RPMI7951 (cell line): ENCODE measurements around the gene FAM118A. TPM values are rescaled to one million over a fixed set of nuclear protein-coding genes. Genes with fewer than 3 reads are reported as not detected.
"Not testable (repeated sequence)": the region's sequence is repeated elsewhere in the genome, so short reads cannot be mapped to it uniquely, and the experiment has no call there.

Source experiments
- DNase-seq: peaks from one replicate; pipeline ENCODE4 v3.0.0-alpha.2; 2012; ENCODE audit warnings: low read depth
- total RNA-seq: library from RNA; depleted of rRNA; stranded (reverse); fragments of >200 nt; shearing (Covaris generic); gene quantifications from 2 replicates; pipeline ENCODE4 v1.2.3, GENCODE V29; 2014; rRNA removed

Gene FAM118A
- total RNA-seq = 6.8 and 11.7 TPM in 2 replicates

DNA sequence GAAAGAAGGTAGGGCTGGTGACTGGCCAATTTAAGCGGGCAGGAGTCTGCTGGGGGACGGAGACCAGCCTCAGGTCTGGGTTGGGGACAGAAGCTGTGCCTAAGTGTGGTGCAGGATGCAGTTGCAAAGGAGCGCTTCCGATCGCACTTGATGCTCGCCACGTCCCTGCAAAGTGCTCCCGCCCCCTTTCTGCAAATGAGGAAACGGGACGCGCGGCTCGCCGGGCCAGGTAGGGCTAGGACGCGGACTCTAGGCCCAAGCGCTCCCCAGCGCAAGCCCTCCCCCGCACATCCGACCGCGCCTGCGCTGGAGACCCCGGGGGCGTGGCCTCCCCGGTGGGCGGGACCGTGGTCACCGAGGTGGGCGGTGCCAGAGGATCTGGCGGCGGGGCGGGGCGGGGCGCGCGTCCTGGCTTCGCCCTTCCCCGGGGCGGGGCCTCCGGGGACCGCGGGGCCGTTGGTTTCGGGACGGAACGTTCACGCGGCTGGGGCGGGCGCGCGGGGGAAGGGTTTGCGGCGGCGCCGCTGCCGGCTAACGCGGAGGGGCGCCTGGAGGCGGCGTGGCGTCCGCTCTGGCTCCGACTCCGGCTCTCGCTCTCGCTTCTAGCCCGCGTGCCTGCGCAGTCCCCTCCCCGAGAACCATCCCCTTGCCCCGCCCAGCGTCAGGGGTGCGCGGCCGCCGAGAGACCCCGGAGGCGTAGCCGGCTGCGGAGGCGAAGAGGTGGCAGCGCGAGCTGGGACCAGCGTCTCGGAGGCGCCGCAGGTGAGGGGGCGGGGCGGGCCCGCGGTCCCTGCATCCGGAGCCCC, at the start of gene FAM118A:
Gene FAM118A, plus strand, starts transcription at position 513 of the 806 bp plus-strand sequence. CDS start 12,446 bp downstream, outside the sequence.
- DNase-seq = peak; percentile 82

DNA sequence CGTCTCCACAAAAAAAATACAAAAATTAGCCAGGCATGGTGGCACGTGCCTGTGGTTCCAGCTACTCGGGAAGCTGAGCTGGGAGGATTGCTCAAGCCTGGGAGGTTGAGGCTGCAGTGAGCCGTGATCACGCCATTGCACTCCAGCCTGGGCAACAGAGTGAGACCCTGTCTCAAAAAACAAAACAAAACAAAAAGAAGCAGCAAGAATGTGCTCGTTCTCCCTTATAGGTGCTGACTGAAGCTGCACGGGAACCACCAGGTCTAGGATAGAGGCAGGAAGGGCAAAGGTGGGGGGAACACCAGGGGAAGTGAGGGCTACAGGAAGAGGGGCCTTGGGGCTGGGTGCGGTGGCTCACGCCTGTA, 49.4 kb upstream of the FAM118A start:
- not testable (repeated sequence) for DNase-seq

DNA sequence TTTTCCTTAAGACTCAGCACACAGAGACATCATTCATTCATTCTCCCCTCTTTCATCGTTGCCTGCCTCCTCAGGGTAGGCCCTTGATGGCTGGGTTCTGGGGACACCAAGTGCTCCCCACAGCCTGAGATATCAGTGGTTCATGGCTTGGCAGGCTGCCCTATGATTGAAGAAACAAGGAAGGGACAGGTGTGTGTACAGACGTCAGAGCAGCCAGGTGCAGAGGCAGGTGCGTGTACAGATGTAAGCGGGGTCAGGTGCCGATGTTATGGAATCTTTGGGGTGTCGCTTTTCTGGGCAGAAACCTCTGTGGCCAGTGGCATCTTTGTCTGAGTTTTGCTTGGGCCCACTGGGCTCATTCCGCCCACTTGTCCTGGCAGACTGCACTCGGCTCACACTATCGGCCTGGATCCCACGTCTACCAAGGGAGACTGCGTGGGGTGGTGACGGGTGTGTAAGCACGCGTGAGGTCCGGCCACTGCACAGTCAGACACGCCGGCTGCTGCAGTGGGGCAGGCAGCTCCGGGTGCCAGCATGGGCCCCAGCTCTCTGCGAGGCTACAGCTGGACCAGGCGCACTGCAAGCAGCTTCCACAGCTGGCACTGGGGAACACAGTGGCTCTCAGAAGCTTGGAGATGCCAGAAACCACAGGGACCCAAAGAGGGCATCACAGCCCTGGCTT, 48.2 kb upstream of the FAM118A start:
- no peak for DNase-seq

DNA sequence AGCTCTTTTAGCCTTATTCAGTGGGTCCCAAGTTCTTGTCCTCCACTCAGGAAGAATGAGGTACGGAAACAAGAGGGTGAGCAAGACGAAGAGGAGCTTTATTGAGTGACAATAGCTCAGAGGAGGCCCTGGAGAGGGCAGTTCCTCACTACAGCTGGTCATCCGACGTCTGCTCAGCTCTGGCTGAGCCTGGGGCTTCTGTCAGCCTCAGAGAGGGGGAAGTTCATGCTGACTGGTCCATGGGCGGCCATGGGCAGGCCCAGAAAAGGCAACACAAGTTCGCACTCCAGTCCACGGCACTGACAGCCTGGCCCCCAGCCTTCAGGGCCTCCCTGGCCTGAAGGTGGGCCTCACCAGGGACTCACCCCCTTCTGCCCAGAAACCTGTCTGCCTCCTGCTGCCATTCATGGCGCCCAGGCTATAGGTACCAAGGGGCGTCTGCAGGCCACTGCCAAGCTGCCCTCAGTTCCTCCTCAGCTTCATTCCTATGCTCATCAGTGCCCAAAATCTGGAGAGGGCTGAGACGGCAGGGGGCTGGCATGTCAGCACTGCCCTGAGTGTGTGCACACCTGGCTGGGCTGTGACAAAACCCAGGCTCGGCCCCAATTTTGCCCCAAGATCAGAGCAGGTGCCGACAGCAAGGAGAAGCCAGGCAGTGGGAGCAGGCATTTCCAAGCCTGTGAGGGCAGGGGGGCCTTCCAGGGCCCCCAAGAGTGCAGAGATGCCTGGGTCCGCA, 47.4 kb upstream of the FAM118A start:
- DNase-seq = no peak

DNA sequence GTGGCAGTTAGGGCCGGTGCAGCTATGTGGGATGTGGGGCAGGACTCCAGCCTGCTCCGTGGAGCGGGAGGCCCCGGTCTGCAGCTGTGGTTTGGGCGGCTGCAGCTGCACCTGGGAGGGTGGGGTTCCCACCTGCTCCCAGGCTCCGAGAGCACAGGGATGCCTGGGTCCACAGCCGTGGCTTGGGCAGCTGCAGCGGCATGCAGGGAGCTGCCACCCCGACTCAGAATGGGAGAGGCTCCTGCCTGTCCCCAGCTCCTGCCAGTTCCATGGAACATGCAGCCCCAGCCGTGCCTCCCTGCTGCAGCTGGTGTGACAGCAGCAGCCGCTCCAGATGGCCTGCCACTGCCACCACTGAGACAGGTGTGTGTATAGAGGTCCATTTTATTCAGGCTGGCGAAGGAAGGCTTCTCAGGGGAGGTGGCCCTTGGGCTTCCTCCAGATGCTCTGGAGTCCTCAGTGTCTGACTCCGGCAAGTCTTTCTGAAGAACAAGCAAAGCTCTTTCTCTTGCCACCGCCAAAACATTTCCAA, 46.7 kb upstream of the FAM118A start:
- DNase-seq = no peak

DNA sequence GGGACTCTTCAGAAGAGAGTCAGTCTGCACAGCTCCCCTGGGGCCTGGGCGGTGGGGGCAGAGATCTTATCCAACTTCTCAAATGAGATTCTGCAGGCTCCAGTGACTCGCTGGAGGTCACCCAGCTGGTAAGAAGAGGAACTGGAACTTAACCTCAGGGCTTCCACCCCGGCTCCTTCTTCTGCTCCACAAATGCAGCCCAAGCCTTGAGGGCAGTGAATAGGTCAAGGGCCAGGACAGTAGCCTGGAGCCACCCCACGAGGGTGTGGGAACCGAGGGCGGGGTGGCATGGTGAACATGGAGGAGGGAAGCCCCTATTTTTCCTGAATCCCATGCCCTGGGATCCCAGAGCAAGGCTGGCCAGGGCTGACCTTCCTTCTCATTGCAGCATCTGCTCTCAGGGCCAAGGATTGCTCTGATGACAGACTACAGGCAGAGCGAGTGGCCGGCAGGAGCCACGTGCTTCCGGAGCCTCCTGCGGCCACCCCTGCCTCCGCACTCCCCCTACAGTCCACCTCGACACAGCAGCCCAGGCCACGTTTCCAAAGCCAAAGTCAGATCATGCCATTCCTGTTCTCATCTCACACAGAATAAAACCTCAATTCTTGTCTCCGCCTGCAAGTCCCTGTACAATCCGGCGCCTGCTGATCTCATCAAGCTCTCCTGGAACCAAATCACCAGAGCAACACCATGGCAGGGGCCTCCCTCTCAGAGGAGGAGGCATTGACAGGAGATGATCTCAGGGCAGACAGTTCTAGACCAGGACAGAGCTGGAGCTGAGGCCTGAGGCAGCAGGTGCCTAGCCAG, 46.1 kb upstream of the FAM118A start:
- DNase-seq = peak; percentile 70

DNA sequence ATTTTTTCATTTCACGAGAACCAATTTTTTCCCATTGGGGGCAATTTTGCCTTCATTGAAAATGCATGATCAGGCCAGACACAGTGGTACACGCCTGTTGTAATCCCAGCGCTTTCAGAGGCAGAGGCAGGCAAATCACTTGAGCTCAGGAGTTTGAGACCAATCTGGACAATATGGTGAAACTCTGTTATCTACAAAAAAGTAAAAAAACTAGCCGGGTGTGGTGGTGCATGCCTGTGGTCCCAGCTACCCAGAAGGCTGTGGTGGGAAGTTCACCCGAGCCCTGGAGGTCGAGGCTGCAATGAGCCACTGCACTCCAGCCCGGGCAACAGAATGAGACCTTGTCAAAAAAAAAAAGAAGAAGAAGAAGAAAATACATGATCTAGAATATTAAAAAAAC, 44.2 kb upstream of the FAM118A start:
- DNase-seq = no peak

DNA sequence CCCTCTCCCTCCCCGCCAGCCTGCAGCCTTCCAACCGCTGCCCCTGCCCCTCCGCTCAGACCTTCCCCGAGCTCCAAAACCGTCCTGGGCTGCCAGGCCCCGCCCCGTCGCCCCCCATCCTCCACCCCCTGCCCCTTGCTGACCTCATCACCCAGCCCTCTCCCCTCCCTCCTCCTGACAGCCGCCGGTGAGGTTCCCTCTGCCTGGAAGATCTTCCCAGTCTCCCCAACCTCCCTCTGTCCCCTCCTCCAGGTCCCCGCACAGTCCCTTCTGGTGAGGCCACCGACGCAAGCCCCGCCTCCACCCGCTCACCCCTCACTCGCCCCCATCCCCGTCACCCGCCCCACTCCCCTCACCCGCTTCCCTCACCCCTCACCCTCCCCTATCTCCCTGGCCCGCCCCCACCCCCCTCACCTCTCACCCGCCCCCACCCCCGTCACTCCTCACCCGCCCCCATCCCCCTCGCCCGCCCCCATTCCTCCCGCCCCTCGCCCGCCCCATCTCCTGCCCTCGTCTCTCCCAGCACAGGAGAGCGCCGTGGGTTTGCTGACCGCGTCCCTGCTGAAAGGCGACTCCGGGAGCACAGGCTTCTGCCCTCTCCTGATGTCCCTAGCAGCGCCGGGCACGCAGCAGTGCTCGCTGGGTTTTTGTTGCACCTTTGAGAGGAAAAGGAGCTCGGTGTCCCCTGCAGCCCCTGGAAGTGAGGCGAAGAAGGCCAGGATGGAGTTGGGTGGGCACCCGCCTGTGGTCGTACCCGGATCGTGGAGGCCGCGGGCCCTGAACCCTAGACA, 41.4 kb upstream of the FAM118A start:
- DNase-seq = no peak

DNA sequence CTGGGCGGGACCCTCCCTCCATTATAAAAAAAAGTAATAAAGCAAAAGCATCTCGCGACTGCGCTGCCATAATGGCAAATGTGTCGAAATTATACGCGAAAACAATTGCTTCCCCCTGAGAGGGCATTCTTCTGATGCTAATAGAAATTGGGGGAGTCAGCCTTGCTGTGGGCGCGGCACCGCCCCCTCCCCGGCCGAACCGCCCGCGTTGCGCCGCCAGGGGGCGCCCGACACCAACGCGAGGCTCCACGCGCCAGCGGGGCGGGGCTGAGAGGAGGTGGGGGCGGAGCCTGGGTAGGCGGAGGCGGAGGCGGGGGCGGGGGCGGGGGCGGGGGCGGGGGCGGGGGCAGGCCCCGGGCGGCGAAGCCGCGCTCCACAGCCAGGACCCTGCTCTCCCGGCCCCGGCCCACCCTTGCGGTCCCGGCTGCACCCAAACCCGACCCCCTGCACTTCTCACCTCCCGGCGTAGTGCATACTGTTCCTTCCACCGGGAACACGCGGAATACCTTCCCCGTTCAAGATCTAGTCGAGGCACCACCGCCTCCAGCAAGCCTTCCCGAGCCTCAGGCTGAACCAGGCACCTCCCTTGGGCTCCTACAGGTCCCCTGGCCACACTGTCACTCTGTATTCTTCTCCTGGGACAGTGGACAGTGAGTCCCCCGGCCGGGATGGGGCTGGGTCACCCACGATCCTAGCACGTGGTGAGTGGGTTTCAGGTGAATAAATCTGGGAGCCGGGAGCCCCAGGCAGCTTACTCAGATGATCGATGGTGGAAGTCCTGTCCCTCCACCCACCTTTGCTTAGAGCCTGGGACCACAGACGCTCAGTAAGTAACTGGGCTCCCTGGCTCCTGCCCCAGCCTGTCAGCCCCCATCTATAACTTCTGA, 40.5 kb upstream of the FAM118A start:
- peak; percentile 58 for DNase-seq

DNA sequence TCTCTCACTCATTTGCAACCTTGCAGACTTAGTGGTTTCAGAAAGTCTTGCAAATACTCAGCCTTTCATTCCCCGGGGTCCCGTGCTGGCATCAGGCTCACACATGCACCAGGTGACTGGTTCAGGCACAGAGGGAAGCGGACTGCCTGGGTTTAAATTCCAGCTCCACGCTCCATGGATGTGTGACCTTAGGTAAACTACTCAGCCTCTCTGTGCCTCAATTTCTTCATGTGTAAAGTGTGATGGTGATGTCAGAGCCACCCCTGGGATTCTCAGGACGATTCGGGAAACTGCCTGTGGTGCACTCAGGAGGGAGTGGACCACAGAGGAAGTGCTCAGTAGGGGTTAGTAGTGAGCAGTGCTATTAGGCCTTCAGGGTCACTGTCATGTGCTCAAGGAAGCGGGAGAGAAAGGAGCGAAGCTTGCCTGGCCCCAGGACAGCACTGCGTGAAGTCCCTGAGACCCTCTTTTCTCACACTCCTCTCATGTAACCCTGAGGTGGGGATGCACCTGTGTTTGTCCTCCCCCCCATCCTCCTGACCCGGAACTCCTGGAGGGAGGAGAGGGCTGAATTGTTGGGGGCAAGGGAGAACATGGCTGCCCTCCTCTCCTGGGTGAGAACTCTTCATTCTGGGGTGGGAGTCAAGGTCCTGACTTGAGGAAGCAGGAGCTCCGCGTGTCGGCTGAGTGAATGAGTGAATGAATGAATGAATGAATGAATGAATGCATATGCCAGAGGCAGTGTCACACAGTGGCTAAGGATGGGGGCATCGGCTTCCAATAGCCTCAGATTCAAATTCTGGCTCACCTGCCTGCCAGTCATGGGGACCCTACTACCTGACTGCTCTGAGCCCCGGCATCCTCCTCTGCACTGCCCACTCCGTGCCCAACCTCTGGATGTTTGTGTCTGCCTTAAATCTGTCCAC, 39.4 kb upstream of the FAM118A start:
- no peak for DNase-seq

DNA sequence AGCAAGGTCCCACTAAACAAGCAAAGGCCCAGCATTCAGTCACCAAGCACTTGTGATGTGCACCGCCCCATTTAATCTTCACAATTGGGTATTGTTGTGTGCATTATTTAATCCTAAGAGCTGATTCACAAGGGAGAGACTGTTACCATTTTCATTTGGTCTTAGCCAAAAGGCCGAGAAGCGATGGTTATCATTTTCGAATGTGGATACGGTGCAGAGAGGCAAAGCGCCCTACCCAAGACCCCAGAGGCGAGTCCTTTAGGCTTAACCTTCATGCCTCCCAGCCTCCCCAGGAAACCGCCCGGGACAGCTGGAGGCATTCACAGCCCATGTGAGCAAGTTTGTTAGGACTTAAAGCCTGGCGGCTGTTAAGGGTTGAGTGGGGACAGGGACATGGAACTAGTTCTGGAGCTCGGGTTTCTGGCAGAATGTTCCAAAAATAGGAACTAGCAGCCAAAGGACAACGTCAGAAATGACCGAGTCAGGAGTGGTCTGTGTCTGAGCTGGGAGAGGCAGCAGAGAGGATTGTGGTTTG, 38.0 kb upstream of the FAM118A start:
- DNase-seq = peak; percentile 25

DNA sequence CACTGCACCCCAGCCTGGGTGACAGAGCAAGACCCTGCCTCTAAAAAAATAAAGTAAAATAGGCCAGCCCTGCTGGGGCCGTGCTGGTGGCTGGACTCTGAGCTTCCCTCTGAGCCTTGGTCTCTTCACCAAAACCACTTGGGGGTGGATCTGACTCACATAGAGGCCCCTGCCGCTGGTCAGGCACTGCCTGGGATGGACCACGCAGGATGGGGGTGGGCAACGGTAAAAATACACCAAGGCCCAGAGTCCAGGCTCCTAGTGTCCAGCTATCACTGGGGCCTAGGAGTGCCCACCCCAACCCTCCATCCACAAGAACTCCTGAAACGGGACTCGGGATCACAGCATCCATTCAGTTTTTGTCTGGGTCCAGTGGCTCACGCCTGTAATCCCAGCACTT, 37.2 kb upstream of the FAM118A start:
- DNase-seq = no peak

DNA sequence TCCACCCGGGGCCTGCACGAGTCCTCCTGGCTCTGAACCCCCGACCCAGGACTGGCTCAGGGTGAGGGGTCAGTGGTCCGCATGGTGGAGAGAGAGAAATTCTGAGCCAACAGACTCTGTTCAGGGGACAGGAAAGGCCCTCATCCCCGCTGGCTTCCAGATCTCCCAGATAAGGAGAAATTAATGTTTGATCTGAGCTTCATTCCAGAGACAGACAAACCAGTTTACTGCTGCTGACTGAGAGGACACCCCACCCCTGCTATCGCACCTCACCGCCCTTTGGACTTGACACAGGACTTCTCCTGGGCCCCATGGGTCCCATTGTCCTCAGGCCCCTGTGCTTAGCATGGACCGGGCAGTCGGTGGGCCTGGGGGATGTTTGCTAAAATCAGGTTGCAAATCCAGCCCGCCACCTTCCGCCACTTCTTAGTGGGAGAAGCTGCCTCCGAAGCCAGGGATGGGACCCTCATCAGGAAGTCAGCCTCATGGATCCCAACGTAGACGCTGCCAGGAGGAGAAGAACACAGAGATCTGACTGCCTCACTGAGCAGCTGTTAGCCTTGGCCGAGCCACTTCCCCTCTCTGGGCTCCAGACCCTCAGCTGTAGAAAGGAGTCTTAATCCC, 36.2 kb upstream of the FAM118A start:
- no peak for DNase-seq

DNA sequence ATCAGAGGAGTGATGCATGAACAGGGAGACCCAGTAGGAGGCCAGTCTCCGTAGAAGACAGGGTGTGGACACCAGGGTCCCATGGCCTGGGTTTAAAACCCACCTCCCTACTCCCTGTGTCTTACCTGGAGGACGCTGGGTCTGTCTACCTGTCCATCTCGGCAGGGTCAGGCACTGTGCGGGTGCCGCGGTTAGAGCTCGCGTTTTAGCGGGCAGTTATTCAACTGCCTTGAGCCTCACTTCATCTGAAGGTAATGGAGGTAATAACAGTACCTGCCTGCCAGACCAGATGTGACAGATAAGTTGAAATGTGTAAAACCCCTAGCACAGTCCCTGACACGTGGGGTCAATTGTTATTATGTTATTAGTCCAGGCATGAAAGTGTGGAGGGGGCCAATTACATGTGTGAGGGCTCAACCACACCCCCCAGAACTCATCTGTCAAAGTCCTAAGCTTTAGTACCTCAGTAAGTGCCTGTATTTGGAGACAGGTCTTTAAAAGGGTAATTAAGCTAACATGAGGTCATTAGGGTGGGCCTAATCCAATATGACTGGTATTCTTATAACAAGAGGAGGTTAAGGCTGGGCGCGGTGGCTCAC, 33.1 kb upstream of the FAM118A start:
- DNase-seq = no peak

DNA sequence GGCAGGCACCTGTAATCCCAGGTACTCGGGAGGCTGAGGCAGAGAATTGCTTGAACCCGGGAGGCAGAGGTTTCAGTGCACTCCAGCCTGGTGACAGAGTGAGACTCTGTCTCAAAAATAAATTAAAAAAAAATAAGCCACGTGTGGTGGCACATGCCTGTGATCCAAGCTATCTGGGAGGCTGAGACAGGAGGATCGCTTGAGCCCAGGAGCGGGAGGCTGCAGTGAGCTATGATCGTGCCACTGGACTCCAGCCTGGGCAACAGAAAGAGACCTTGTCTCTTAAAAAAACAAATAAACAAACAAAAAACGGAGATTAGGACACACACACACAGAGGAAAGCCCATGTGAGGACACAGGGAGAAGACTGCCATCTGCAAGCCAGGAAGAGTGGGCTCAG, 32.0 kb upstream of the FAM118A start:
- DNase-seq = not testable (repeated sequence)

DNA sequence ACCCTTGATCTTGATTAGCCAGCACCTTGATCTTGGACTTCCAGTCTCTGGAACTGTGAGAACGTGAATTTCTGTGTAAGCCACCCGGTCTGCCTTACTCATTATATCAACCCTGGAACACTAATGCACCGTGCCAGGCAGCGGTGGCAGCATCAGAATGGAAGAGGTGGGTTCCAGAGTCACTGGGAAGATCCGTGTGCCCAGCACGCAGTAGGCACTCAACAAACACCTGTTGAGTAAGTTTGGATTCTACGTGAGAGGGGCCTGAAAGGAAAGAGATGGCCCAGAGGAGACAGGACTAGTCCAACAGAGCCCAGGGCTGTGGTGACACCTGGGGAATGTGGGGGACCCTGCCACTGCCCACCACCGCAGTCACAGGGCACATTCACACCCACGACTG, 31.6 kb upstream of the FAM118A start:
- DNase-seq = no peak

DNA sequence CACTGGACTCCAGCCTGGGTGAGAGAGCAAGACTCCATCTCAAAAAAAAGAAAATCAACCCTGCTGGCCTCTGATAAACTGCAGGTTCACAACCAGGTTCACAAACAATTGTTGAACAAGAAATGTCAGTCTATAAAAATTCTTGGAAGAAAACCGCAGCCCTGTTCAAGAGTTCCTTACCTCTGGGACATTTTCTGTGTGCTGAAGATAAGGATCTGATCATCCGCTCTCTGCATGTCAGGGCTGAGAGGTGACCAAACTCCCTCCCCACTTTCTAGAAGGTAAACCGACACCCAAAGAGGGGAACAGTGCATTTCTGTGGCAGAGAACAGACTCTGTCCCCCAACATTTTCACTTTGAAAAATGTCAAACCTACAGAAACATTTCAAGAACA, 29.1 kb upstream of the FAM118A start:
- no peak for DNase-seq
